ENCODE results near the gene OR5H14. TPM values are rescaled to one million over a fixed set of nuclear protein-coding genes. Genes with fewer than 3 reads are reported as not detected.

OR5H14 gene
- total RNA-seq (not detected), polyA plus RNA-seq (not detected)
- long read RNA-seq, donor 1, result 0 reads
- long read RNA-seq, donor 2, result 0 reads
- long read RNA-seq, donor 3, result 0 reads

DNA sequence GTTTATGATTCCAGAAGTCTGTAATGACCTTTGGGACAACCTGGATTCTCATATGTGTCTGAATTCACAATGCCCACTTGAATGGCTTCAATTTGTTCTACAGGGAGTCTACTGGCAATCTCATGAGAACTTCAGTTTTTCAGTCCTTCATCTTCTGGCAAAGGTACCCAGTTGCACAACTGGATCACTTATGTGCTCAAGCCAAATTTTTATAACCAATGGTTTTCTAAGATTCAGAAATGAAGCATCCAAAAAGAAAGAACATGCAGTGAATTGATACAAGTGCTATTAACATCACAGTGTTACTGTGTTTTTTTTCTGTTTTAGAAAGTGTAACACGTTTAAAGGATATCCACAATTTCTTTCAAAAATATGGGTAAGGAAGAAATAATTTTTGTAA is at the start of gene OR5H14:
TSS of gene OR5H14 (plus strand) at position 301 of the 400 bp plus-strand sequence. CDS start 1,907 bp downstream, outside the sequence.
- no peaks in the 10 kb centered on the region for H3K36me3 ChIP-seq
- intact Hi-C loops (cut with DNase I), result no loop called here
- H3K9me3 ChIP-seq, result no peaks in the 10 kb centered on the region
- no peaks in the 10 kb centered on the region for H3K27me3 ChIP-seq
- no peak for DNase-seq
- no peak for TF ChIP-seq POLR2A (IDR thresholded peaks at IDR 0.05)
- no peak for TF ChIP-seq EP300 (IDR thresholded peaks at IDR 0.05)
- TF ChIP-seq, protein P1, sequence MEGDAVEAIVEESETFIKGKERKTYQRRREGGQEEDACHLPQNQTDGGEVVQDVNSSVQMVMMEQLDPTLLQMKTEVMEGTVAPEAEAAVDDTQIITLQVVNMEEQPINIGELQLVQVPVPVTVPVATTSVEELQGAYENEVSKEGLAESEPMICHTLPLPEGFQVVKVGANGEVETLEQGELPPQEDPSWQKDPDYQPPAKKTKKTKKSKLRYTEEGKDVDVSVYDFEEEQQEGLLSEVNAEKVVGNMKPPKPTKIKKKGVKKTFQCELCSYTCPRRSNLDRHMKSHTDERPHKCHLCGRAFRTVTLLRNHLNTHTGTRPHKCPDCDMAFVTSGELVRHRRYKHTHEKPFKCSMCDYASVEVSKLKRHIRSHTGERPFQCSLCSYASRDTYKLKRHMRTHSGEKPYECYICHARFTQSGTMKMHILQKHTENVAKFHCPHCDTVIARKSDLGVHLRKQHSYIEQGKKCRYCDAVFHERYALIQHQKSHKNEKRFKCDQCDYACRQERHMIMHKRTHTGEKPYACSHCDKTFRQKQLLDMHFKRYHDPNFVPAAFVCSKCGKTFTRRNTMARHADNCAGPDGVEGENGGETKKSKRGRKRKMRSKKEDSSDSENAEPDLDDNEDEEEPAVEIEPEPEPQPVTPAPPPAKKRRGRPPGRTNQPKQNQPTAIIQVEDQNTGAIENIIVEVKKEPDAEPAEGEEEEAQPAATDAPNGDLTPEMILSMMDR (IDR thresholded peaks at IDR 0.05), result no peak
- no peak within 1 kb of the TSS for H3K4me3 ChIP-seq
- no peaks in the 10 kb centered on the region for H3K4me1 ChIP-seq (ENCODE audit: insufficient read depth)
- H3K27ac ChIP-seq, result no peak within 1 kb of the TSS
- 51 to 74% (median 60%) methylated on average over 1 of the region's 1 CpG for WGBS, 3 donors

DNA sequence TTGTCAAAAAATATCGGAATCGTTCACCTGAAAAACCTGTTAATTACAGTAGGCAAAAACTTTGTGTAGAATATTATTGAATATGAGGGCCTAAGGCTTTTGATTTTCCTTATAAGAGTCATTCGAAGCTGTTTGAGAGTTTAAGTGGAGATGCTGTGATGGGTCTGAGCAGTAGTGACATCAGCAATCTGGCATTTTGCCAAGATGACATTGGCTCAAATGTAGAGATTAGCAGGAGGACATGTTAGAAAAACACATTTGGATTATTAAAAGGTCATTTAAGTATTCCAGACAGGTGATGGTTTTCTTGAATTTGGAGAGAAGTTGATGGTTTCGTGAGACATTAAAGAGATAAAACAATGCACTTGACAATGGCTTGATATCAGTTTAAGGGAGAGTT is 47.4 kb upstream of the OR5H14 start:
- intact Hi-C loops (cut with DNase I), result no loop called here
- WGBS, 3 donors, result 79 to 80% (median 79%) methylated on average over 4 of the region's 4 CpGs

DNA sequence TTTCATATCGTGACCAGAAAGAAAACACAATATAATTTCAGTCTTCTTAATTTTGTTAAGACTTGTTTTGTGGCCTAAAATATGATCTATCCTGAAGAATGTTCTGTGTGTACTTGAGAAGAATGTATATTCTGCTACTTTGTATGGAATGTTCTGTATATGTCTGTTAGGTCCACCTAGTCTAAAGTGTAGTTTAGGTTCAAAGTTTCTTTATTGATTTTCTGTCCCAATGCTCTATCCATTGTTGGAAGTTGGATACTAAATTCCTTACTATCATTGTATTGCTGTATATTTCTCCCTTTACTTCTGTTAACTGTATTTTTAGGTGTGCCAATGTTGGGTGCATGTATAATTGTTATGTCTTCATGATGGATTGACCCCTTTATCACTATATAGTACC is 39.1 kb upstream of the OR5H14 start:
- Histone ChIP-seq H3K27me3 (no peaks in the 10 kb centered on the region), H3K27ac (no peak overlapping the region), H3K4me3 (no peak overlapping the region), H3K36me3 (no peaks in the 10 kb centered on the region), H3K4me1 (ENCODE audit: insufficient read depth) (no peaks in the 10 kb centered on the region), H3K9me3 (no peaks in the 10 kb centered on the region)
- WGBS, 3 donors, result 30 to 38% (median 36%) methylated on average over 1 of the region's 1 CpG
- TF ChIP-seq, protein P1 (IDR thresholded peaks at IDR 0.05), result no peak
- no peak for TF ChIP-seq POLR2A (IDR thresholded peaks at IDR 0.05)
- TF ChIP-seq EP300 (IDR thresholded peaks at IDR 0.05), result no peak
- intact Hi-C loops (cut with DNase I), result no loop called here
- no peak for DNase-seq

More for the DNA sequence above, 47.4 kb upstream of the OR5H14 start:
- Histone ChIP-seq H3K27me3 (no peaks in the 10 kb centered on the region), H3K36me3 (no peaks in the 10 kb centered on the region), H3K27ac (no peak overlapping the region), H3K4me3 (no peak overlapping the region), H3K4me1 (ENCODE audit: insufficient read depth) (no peaks in the 10 kb centered on the region), H3K9me3 (no peaks in the 10 kb centered on the region)
- TF ChIP-seq POLR2A (IDR thresholded peaks at IDR 0.05) (no peak), EP300 (IDR thresholded peaks at IDR 0.05) (no peak)
- TF ChIP-seq, protein P1 (IDR thresholded peaks at IDR 0.05), result no peak
- DNase-seq, result no peak

DNA sequence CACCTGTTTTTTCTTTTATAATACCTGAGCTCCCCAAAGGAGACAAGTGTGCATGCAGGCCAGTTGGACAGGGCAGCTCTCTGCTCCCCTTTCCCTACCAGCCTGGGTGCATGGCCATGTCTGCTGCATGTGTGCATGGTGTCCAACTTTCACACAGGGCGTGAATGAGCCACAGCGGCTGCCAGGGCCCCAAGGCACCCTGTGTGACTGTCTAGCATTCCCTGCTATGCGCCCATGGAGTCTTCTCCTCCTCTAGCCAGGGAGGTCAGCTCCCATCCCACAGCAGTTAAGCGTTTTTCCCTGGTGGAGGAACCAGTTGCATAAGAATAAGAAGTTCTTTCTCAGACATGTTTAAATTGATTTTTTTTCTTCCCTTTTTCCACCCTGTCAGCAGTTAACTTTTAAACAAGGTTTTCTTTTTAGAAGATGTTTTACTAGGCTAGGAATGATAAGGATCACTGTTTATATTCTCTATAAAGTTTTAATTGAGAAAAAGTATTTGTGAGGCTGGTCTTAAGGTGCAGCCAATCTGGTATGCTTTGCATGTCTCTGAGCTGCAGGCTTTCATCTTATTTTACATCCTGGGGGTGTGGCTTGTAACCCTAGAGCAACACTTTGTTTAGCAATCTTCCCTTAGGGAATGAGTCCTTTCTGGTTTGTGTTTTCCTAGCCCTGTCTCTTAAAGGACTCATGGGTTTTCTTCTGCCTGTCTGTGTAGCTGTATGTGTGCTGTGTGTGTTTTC is 37.3 kb upstream of the OR5H14 start:
- Histone ChIP-seq H3K36me3 (no peaks in the 10 kb centered on the region), H3K9me3 (no peaks in the 10 kb centered on the region), H3K27me3 (no peaks in the 10 kb centered on the region), H3K4me1 (ENCODE audit: insufficient read depth) (no peaks in the 10 kb centered on the region), H3K27ac (no peak overlapping the region), H3K4me3 (no peak overlapping the region)
- TF ChIP-seq, protein P1 (IDR thresholded peaks at IDR 0.05), result no peak
- TF ChIP-seq EP300 (IDR thresholded peaks at IDR 0.05), result no peak
- no peak for TF ChIP-seq POLR2A (IDR thresholded peaks at IDR 0.05)
- intact Hi-C loops (cut with DNase I), result no loop called here
- 76 to 93% (median 86%) methylated on average over 4 of the region's 4 CpGs for WGBS, 3 donors
- no peak for DNase-seq

Data from ovary (tissue), 10 donors.